Erythroblast (primary cell): ENCODE measurements around the gene CTNNA3.

Source experiments
- GATA1 ChIP-seq: IDR thresholded peaks from 2 replicates; pipeline ENCODE4 v1.6.1; 2011; ENCODE audit warnings: low read depth, mild to moderate bottlenecking, control low read depth, low read length, moderate library complexity
- POLR2A ChIP-seq: IDR thresholded peaks from 2 replicates; pipeline ENCODE4 v1.6.1; 2011; ENCODE audit warnings: mild to moderate bottlenecking, low read length

DNA sequence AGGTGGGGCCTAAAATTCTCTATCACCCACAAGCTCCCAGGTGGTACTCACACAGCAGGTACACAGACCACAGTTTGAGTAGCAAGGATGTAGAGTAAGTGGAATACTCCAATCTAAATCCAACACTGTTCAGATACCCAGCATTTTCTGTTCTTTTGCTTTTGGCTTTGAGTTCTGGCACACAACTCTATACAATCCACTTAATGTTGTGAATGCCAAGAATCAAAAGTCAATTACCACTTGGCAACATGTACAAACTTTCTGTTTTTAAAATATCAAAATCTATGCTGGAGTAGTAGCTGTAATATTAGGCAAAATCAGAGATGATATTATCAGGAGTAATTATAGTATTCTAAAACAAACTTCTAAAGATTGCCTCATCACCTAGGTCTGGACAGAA lies 903.6 kb downstream of the CTNNA3 start:
- TF ChIP-seq POLR2A = no peak
- TF ChIP-seq GATA1 = no peak
